Endothelial cell of umbilical vein (primary cell): Measurements from ENCODE around the gene PTPRD.

Experiments used
- EZH2 ChIP-seq: IDR thresholded peaks from 2 replicates; pipeline ENCODE4 v1.6.1; 2012; ENCODE audit warnings: borderline replicate concordance, low read depth, mild to moderate bottlenecking, moderate library complexity, low read length, inconsistent platforms; ENCODE audit not compliant: severe bottlenecking
- JUN ChIP-seq: IDR thresholded peaks from 2 replicates; pipeline ENCODE4 v1.6.1; 2011; ENCODE audit warnings: borderline replicate concordance, low read depth; ENCODE audit not compliant: insufficient read length, insufficient read depth
- POLR2A ChIP-seq: IDR thresholded peaks from 2 replicates; pipeline ENCODE4 v1.6.1; 2012; ENCODE audit warnings: low read depth, mild to moderate bottlenecking, control low read depth, low read length
- POLR2AphosphoS5 ChIP-seq: IDR thresholded peaks from 2 replicates; pipeline ENCODE4 v1.6.1; 2012; ENCODE audit warnings: low read depth, mild to moderate bottlenecking, control low read depth, low read length, moderate library complexity; ENCODE audit not compliant: insufficient read depth
- TF ChIP-seq, protein P1 (sequence below), 2 donors: IDR thresholded peaks; 1 replicate in 1 of 2; 2 replicates in 1 of 2; pipeline ENCODE4 v1.5.1; 2011; ENCODE audit warnings: low read length in 2 of 2, mild to moderate bottlenecking in 2 of 2, moderate library complexity in 2 of 2, control low read depth in 1 of 2, inconsistent platforms in 1 of 2, low read depth in 1 of 2; ENCODE audit not compliant: insufficient read depth in 1 of 2; ENCODE audit errors: extremely low read depth in 1 of 2

- TF ChIP-seq, protein P1, sequence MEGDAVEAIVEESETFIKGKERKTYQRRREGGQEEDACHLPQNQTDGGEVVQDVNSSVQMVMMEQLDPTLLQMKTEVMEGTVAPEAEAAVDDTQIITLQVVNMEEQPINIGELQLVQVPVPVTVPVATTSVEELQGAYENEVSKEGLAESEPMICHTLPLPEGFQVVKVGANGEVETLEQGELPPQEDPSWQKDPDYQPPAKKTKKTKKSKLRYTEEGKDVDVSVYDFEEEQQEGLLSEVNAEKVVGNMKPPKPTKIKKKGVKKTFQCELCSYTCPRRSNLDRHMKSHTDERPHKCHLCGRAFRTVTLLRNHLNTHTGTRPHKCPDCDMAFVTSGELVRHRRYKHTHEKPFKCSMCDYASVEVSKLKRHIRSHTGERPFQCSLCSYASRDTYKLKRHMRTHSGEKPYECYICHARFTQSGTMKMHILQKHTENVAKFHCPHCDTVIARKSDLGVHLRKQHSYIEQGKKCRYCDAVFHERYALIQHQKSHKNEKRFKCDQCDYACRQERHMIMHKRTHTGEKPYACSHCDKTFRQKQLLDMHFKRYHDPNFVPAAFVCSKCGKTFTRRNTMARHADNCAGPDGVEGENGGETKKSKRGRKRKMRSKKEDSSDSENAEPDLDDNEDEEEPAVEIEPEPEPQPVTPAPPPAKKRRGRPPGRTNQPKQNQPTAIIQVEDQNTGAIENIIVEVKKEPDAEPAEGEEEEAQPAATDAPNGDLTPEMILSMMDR (IDR thresholded peaks at IDR 0.05; ENCODE audit: extremely low read depth in 1 of 2, insufficient read depth in 1 of 2, low read depth in 1 of 2, low read length in 2 of 2), result no peak
- TF ChIP-seq POLR2A (no peak), EZH2 (no peak), POLR2AphosphoS5 (no peak), JUN (no peak)
Measured at GRCh38 chr9:8708728-8709127, 1904.1 kb downstream of the PTPRD start.
